Measurements from ENCODE around the gene CAMTA1. TPM values are rescaled to one million over a fixed set of nuclear protein-coding genes. Genes with fewer than 3 reads are reported as not detected.

CAMTA1 gene
- total and polyA plus RNA-seq, 12 donors: 123 to 265 (median 142) TPM

GRCh38 chr1:7587773-7588456, 802.7 kb downstream of the CAMTA1 start:
- 62 to 68% methylated on average over 17 of the region's 17 CpGs for WGBS, 2 donors
- Histone ChIP-seq H3K4me1 (peaks cover 0 to 12% (median 9%) of the 10 kb centered on the region in 9 donors), H3K27me3 (peaks cover 0 to 7% (median 0%) of the 10 kb centered on the region in 7 donors), H3K27ac (no peak overlapping the region), H3K9me3 (no peaks in the 10 kb centered on the region), H3K36me3 (no peaks in the 10 kb centered on the region), H3K4me3 (no peak overlapping the region)
- no peak for DNase-seq
- ATAC-seq: no peak
- no peak for TF ChIP-seq CTCF (IDR thresholded peaks at IDR 0.05)
- intact Hi-C loops (cut with DNase I): no loop called here

DNA sequence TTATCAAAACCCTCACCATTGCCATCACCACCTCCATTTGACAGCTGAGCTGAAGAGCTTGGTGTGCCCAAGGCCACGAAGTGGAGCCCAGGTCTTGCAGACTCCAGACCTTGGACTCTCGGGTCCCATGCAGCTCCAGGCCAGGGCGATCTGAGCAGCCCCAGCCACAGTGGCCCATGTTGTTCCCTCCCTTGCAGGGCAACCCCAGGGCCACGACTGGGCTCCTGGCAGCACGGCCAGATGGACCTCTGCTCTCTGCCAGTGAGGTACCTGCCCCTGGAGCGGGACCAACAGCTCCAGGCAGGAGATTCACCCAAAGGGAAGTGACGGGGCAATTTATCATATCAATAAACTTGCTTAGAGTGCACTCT, 803.2 kb downstream of the CAMTA1 start:
- DNase-seq (no peak), ATAC-seq (no peak)
- 77 to 81% methylated on average over 7 of the region's 7 CpGs for WGBS, 2 donors
- Histone ChIP-seq H3K27ac (no peak overlapping the region), H3K36me3 (no peaks in the 10 kb centered on the region), H3K4me1 (peaks cover 0 to 12% (median 9%) of the 10 kb centered on the region in 9 donors), H3K9me3 (no peaks in the 10 kb centered on the region), H3K4me3 (no peak overlapping the region), H3K27me3 (peaks cover 0 to 6% (median 0%) of the 10 kb centered on the region in 7 donors)
- no peak for TF ChIP-seq CTCF (IDR thresholded peaks at IDR 0.05)
- intact Hi-C loops (cut with DNase I): no loop called here

GRCh38 chr1:7589080-7589735, 804.0 kb downstream of the CAMTA1 start:
- no peak overlapping the region for H3K27ac ChIP-seq
- peaks cover 0 to 12% (median 9%) of the 10 kb centered on the region in 9 donors for H3K4me1 ChIP-seq
- intact Hi-C loops (cut with DNase I): no loop called here
- no peaks in the 10 kb centered on the region for H3K9me3 ChIP-seq
- ATAC-seq: no peak
- TF ChIP-seq CTCF (IDR thresholded peaks at IDR 0.05): no peak
- H3K4me3 ChIP-seq: no peak overlapping the region
- no peaks in the 10 kb centered on the region for H3K36me3 ChIP-seq
- WGBS, 2 donors: 80 to 90% methylated on average over 14 of the region's 14 CpGs
- DNase-seq: no peak
- H3K27me3 ChIP-seq: peaks cover 0 to 4% (median 0%) of the 10 kb centered on the region in 7 donors

DNA sequence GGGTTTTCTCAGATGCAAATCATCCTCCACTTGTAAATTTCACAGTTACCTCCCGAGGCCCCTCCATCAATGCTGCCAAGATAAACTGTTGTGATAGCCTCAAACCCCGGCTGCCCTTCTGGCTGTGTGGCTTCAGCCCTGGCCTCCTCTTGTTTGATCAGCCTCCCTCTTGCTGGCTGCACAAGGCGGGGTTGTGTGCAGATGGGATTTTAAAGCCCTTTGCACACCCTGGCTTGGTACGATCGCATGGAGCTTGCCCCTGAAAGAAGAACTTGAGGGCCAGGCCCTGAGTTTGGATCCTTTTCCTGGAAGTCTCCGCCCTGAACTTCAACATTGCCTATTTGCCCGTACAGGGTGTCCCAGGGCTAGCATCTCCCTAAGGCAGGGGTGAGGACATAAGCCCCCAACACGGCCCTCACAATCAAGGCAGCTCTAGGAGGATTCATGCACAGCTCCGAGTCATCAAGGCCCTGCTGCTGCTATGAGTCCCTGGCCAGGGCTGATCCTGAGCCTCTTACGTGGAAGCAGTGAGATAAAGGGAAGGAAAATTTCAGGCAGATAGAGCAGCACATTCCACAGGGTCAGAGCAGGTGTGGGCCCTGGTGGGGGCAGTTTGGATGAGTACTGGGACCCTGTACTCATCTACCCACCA, 804.6 kb downstream of the CAMTA1 start:
- intact Hi-C loops (cut with DNase I): no loop called here
- WGBS, 2 donors: 83 to 87% methylated on average over 10 of the region's 10 CpGs
- no peak for DNase-seq

More for the DNA sequence above, 804.6 kb downstream of the CAMTA1 start:
- Histone ChIP-seq H3K27ac (no peak overlapping the region), H3K4me1 (peaks cover 0 to 12% (median 9%) of the 10 kb centered on the region in 9 donors), H3K36me3 (no peaks in the 10 kb centered on the region), H3K9me3 (no peaks in the 10 kb centered on the region), H3K27me3 (no peaks in the 10 kb centered on the region), H3K4me3 (no peak overlapping the region)
- no peak for ATAC-seq
- TF ChIP-seq CTCF (IDR thresholded peaks at IDR 0.05): no peak
